GM04503 (cell line): ENCODE measurements around the gene LPIN1.
"Not testable (repeated sequence)": the region's sequence is repeated elsewhere in the genome, so short reads cannot be mapped to it uniquely, and the experiment has no call there.

Source experiments
- DNase-seq: peaks from one replicate; pipeline ENCODE4 v3.0.0-alpha.2; 2012; ENCODE audit warnings: low read depth

LPIN1 gene

GRCh38 chr2:11810237-11810977, 64.0 kb downstream of the LPIN1 start:
- DNase-seq: no peak

GRCh38 chr2:11811036-11811654, 64.7 kb downstream of the LPIN1 start:
- no peak for DNase-seq

- DNase-seq: no peak
These were observed 66.2 kb downstream of the LPIN1 start for GRCh38 chr2:11812466-11813248.

- DNase-seq: not testable (repeated sequence)
These were observed 66.9 kb downstream of the LPIN1 start for GRCh38 chr2:11813345-11813744.

- DNase-seq: no peak
These were observed 67.5 kb downstream of the LPIN1 start for GRCh38 chr2:11813951-11814350.

GRCh38 chr2:11814979-11815510, 68.6 kb downstream of the LPIN1 start:
- DNase-seq: no peak

- DNase-seq: not testable (repeated sequence)
These were observed 70.5 kb downstream of the LPIN1 start for GRCh38 chr2:11816935-11817334.

- no peak for DNase-seq
These were observed 72.8 kb downstream of the LPIN1 start for GRCh38 chr2:11819235-11819729.

- DNase-seq: no peak
These were observed 74.2 kb downstream of the LPIN1 start for GRCh38 chr2:11820650-11821049.

GRCh38 chr2:11821705-11822104, 75.3 kb downstream of the LPIN1 start:
- no peak for DNase-seq

GRCh38 chr2:11822359-11822745, 75.9 kb downstream of the LPIN1 start:
- DNase-seq: not testable (repeated sequence)

GRCh38 chr2:11822746-11823451, 76.5 kb downstream of the LPIN1 start:
- no peak for DNase-seq

GRCh38 chr2:11824901-11825828, 78.7 kb downstream of the LPIN1 start:
- no peak for DNase-seq

- DNase-seq: no peak
These were observed 81.1 kb downstream of the LPIN1 start for GRCh38 chr2:11827547-11827946.

- DNase-seq: no peak
These were observed 82.5 kb downstream of the LPIN1 start for GRCh38 chr2:11828933-11829323.

- no peak for DNase-seq
These were observed 83.0 kb downstream of the LPIN1 start for GRCh38 chr2:11829324-11829946.

- peak; percentile 93 for DNase-seq
These were observed 83.7 kb downstream of the LPIN1 start for GRCh38 chr2:11829947-11830707.

GRCh38 chr2:11830708-11831301, 84.4 kb downstream of the LPIN1 start:
- no peak for DNase-seq

- no peak for DNase-seq
These were observed 85.0 kb downstream of the LPIN1 start for GRCh38 chr2:11831415-11831814.
